A673 (cell line): Measurements from ENCODE around the gene SLC12A3. TPM values are rescaled to one million over a fixed set of nuclear protein-coding genes. Genes with fewer than 3 reads are reported as not detected.
"Not testable (repeated sequence)": the region's sequence is repeated elsewhere in the genome, so short reads cannot be mapped to it uniquely, and the experiment has no call there.

Experiments
- BruUV-seq: library from RNA; stranded (reverse); fragments of 400-500 nt; replicated peaks from 2 replicates; lab custom pipeline; 2021; lab: Mats Ljungman, UMichigan
- CTCF ChIA-PET: fragments of 300-600 bp; sonication (Branson Sonifier 250); formaldehyde crosslinking; loops from one replicate; lab custom pipeline; 2022; ENCODE audit warnings: antibody characterized with exemption; lab: Charles Lee
- POLR2A ChIA-PET: fragments of 300-600 bp; sonication (Branson Sonifier 250); formaldehyde crosslinking; loops from one replicate; lab custom pipeline; 2022; ENCODE audit warnings: antibody characterized with exemption; ENCODE audit not compliant: low non-redundant PET; lab: Charles Lee
- DNase-seq: peaks from one replicate; pipeline ENCODE4 v3.0.0-alpha.2; 2015; ENCODE audit warnings: low spot score
- H3K27ac ChIP-seq: fragments of 200-600 bp; sonication (generic); 2 replicates; pipeline ENCODE4 v1.5.1; 2016; ENCODE audit warnings: mixed run types, low read depth, mild to moderate bottlenecking, mixed read lengths, antibody characterized with exemption, low read length; ENCODE audit not compliant: poor library complexity, severe bottlenecking
- H3K27me3 ChIP-seq: fragments of 200-600 bp; sonication (generic); replicated peaks from 2 replicates; pipeline ENCODE4 v1.6.1; 2017; ENCODE audit warnings: mixed run types, low read depth, mild to moderate bottlenecking, mixed read lengths, antibody characterized with exemption, low read length; ENCODE audit not compliant: insufficient read depth, poor library complexity
- H3K36me3 ChIP-seq: fragments of 200-600 bp; sonication (generic); 2 replicates; pipeline ENCODE4 v1.6.1; 2016; ENCODE audit warnings: mixed run types, mild to moderate bottlenecking, mixed read lengths, antibody characterized with exemption, low read length; ENCODE audit not compliant: insufficient read depth, poor library complexity, severe bottlenecking
- H3K4me1 ChIP-seq: fragments of 200-600 bp; sonication (generic); 2 replicates; pipeline ENCODE4 v1.6.1; 2017; ENCODE audit warnings: mixed run types, mild to moderate bottlenecking, mixed read lengths, antibody characterized with exemption, low read length; ENCODE audit not compliant: insufficient read depth, poor library complexity, severe bottlenecking
- H3K4me3 ChIP-seq: fragments of 200-600 bp; sonication (generic); 2 replicates; pipeline ENCODE4 v1.5.1; 2016; ENCODE audit warnings: low read depth, mixed run types, mild to moderate bottlenecking, mixed read lengths, low read length; ENCODE audit not compliant: poor library complexity, severe bottlenecking
- H3K9me3 ChIP-seq: fragments of 200-600 bp; sonication (generic); 2 replicates; pipeline ENCODE4 v1.6.1; 2016; ENCODE audit warnings: mixed run types, low read depth, mild to moderate bottlenecking, mixed read lengths, antibody characterized with exemption, low read length; ENCODE audit not compliant: poor library complexity, severe bottlenecking
- EZH2 ChIP-seq: fragments of 200-600 bp; sonication (generic); IDR thresholded peaks from 2 replicates; pipeline ENCODE4 v1.6.1; 2017; ENCODE audit warnings: borderline replicate concordance, low read depth, mild to moderate bottlenecking, mixed read lengths, antibody characterized with exemption, low read length; ENCODE audit not compliant: poor library complexity, severe bottlenecking
- intact Hi-C: fragments of 100-400 bp; cut with micrococcal nuclease; formaldehyde crosslinking; loops from one replicate; pipeline ENCODE4 v1.10.0; 2022; ENCODE audit not compliant: unreplicated experiment
- total RNA-seq: library from RNA; stranded (reverse); gene quantifications from 2 replicates; pipeline ENCODE4 v1.2.3, GENCODE V29; 2021
- TF ChIP-seq, protein P1 (sequence below): fragments of 300-800, 200-600 bp; sonication (generic); conservative IDR thresholded peaks from 2 replicates; pipeline ENCODE4 v1.5.1; 2017; ENCODE audit warnings: low read depth, mild to moderate bottlenecking, antibody characterized with exemption, low read length, moderate library complexity, mixed read lengths

The SLC12A3 gene
- total RNA-seq, 1 experiment from 2014 or later = not detected

DNA sequence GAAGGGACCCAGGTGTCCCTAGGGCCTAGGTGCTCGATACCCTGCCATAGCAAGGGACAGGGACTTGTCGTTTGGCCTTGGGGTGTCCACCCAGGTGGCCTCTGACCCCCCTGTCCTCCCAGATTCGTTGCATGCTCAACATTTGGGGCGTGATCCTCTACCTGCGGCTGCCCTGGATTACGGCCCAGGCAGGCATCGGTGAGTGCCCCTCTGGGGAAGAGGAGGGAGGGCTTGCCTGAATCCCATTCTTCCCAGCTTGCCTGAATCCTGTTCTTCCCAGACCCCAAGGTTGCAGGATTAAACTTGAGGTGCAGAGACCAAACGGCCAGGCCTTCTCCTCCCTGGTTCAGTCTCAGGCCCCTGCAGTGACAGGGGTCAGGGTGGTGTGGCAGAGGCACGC lies 3.2 kb downstream of the SLC12A3 start:
- no peaks in the 10 kb centered on the region for H3K27me3 ChIP-seq
- H3K36me3 ChIP-seq = no peaks in the 10 kb centered on the region
- ChIA-PET CTCF (no interaction called here), POLR2A (no interaction called here)
- H3K27ac ChIP-seq = no peak overlapping the region
- intact Hi-C loops = loop anchor here (5.0 kb wide), 1 partner anchor 299 kb away; no protein-coding TSS in a partner anchor
- no peaks in the 10 kb centered on the region for H3K9me3 ChIP-seq
- BruUV-seq = no TSS peak
- no peak for TF ChIP-seq EZH2
- H3K4me3 ChIP-seq = no peak overlapping the region
- no peaks in the 10 kb centered on the region for H3K4me1 ChIP-seq
- no peak for DNase-seq

DNA sequence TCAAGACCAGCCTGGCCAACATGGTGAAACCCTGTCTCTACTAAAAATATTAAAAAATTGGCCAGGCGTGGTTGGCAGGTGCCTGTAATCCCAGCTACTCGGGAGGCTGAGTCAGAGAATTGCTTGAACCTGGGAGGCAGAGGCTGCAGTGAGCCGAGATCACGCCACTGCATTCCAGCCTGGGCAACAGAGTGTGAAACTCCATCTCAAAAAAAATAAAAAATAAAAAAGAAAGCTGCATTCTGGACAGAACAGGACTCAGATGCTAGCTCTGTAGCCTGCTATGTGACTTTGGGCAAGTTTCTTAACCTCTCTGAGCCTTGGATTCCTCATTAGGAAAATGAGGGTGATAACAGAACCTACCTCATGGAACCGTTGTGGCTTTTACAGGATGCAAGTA lies 3.8 kb downstream of the SLC12A3 start:
- H3K4me1 ChIP-seq, DNase-seq, H3K36me3 ChIP-seq, H3K4me3 ChIP-seq, H3K27ac ChIP-seq, BruUV-seq, H3K9me3 ChIP-seq, POLR2A ChIA-PET, H3K27me3 ChIP-seq: not testable (repeated sequence)
- intact Hi-C loops = loop anchor here (5.0 kb wide), 1 partner anchor 299 kb away; no protein-coding TSS in a partner anchor
- CTCF ChIA-PET = interaction anchor here (0.9 kb wide), 1 partner anchor 82 kb away, joined by 6 read pairs; no protein-coding TSS in a partner anchor

DNA sequence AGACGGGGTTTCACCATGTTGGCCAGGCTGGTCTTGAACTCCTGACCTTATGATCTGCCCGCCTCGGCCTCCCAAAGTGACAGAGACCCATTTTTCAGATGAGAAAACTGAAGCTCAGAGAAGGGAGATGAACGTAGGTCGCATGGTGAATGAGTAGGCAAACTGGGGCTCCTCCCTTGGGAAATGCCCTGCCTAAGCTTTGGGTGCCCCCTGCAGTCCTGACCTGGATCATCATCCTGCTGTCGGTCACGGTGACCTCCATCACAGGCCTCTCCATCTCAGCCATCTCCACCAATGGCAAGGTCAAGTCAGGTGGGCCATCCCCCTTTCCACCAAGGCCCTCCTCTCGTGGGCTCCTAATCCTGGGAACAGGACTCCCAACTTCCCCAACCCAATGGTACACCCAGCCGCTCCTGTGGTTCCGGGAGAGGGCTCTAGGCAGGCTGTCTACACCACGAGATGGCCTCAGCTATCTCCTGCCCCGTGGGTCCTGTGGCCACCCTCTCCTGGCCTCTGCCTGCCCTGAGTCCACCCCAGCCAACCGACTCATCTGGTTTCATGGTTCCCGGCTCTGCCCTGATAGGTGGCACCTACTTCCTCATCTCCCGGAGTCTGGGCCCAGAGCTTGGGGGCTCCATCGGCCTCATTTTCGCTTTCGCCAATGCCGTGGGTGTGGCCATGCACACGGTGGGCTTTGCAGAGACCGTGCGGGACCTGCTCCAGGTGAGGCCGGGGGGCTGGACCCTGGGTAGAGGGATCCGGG lies 4.7 kb downstream of the SLC12A3 start:
- CTCF ChIA-PET = interaction anchor here (0.9 kb wide), 1 partner anchor 82 kb away, joined by 6 read pairs; no protein-coding TSS in a partner anchor
- DNase-seq = peak; percentile 31
- no peak overlapping the region for H3K27ac ChIP-seq
- H3K4me3 ChIP-seq = no peak overlapping the region
- H3K4me1 ChIP-seq = no peaks in the 10 kb centered on the region
- intact Hi-C loops = loop anchor here (5.0 kb wide), 1 partner anchor 298 kb away; no protein-coding TSS in a partner anchor
- TF ChIP-seq EZH2 = no peak
- TF ChIP-seq, protein P1, sequence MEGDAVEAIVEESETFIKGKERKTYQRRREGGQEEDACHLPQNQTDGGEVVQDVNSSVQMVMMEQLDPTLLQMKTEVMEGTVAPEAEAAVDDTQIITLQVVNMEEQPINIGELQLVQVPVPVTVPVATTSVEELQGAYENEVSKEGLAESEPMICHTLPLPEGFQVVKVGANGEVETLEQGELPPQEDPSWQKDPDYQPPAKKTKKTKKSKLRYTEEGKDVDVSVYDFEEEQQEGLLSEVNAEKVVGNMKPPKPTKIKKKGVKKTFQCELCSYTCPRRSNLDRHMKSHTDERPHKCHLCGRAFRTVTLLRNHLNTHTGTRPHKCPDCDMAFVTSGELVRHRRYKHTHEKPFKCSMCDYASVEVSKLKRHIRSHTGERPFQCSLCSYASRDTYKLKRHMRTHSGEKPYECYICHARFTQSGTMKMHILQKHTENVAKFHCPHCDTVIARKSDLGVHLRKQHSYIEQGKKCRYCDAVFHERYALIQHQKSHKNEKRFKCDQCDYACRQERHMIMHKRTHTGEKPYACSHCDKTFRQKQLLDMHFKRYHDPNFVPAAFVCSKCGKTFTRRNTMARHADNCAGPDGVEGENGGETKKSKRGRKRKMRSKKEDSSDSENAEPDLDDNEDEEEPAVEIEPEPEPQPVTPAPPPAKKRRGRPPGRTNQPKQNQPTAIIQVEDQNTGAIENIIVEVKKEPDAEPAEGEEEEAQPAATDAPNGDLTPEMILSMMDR = 0 out of 2 replicates have a peak, but pooled peaks have one; percentile 27
- no TSS peak for BruUV-seq
- no peaks in the 10 kb centered on the region for H3K27me3 ChIP-seq
- no peaks in the 10 kb centered on the region for H3K36me3 ChIP-seq
- POLR2A ChIA-PET = no interaction called here
- H3K9me3 ChIP-seq = no peaks in the 10 kb centered on the region

DNA sequence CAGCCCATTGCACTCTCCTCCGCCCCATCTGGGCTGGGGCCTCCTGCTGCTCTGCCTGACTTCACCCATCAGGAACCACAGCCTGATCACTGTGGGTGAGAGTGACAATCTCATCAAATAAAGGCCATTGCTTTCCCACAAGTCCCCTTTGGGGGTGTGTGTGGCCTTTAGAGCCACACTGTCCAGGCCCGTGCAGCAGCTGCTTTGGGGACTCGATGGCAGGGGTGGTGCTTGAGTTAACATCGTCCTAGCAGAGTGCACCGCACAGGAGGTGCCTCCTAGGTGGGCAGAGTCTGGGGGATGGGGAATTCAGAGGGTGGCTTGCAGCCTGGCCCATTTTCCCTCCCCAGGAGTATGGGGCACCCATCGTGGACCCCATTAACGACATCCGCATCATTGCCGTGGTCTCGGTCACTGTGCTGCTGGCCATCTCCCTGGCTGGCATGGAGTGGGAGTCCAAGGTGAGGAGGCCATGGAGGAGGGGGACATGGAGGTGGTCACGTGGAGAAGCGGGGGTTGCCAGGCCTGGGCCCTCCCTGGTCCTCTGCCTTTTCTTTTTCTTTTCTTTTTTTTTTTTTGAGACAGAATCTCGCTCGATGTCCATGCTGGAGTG lies 5.4 kb downstream of the SLC12A3 start:
- no peaks in the 10 kb centered on the region for H3K36me3 ChIP-seq
- H3K4me3 ChIP-seq = no peak overlapping the region
- POLR2A ChIA-PET = no interaction called here
- H3K9me3 ChIP-seq = no peaks in the 10 kb centered on the region
- CTCF ChIA-PET = no interaction called here
- no peak for DNase-seq
- intact Hi-C loops = no loop called here
- H3K27me3 ChIP-seq = no peaks in the 10 kb centered on the region
- H3K27ac ChIP-seq = no peak overlapping the region
- BruUV-seq = no TSS peak
- TF ChIP-seq EZH2 = no peak
- TF ChIP-seq, protein P1 = no peak
- H3K4me1 ChIP-seq = no peaks in the 10 kb centered on the region
